Fibroblast of gingiva (primary cell): ENCODE data around the gene CCNL1.
A peak's percentile ranks its signal among the peaks of the same experiment; 100 is the strongest.
"Not testable (repeated sequence)": the region's sequence is repeated elsewhere in the genome, so short reads cannot be mapped to it uniquely, and the experiment has no call there.

ENCODE experiments used
- DNase-seq: peaks from one replicate; pipeline ENCODE4 v3.0.0-alpha.2; 2011; ENCODE audit warnings: low read depth

The CCNL1 gene

GRCh38 chr3:157103280-157103679 is 56.7 kb downstream of the CCNL1 start:
- DNase-seq, result no peak

- not testable (repeated sequence) for DNase-seq
Observed at GRCh38 chr3:157102595-157102994, 57.4 kb downstream of the CCNL1 start.

- no peak for DNase-seq
Observed at GRCh38 chr3:157102098-157102497, 57.8 kb downstream of the CCNL1 start.

- no peak for DNase-seq
Observed at GRCh38 chr3:157101486-157101885, 58.5 kb downstream of the CCNL1 start.

GRCh38 chr3:157100608-157101396 is 59.1 kb downstream of the CCNL1 start:
- DNase-seq, result no peak

GRCh38 chr3:157100096-157100477 is 59.9 kb downstream of the CCNL1 start:
- DNase-seq, result no peak

GRCh38 chr3:157099326-157100095 is 60.4 kb downstream of the CCNL1 start:
- DNase-seq, result no peak

GRCh38 chr3:157098823-157099185 is 61.1 kb downstream of the CCNL1 start:
- DNase-seq, result peak; percentile 76

GRCh38 chr3:157098121-157098822 is 61.7 kb downstream of the CCNL1 start:
- no peak for DNase-seq
